GM13977 (cell line): ENCODE results near the gene POLR2H.

Experiments
- DNase-seq: peaks from one replicate; pipeline ENCODE4 v3.0.0; 2012; ENCODE audit warnings: low spot score
- in situ Hi-C: fragments of 300-500 bp; cut with MboI; formaldehyde crosslinking; loops from one replicate; pipeline ENCODE4 v1.12.0; 2022; ENCODE audit warnings: low sequenced_read_pairs, low pct_unique_long_range_greater_than_20kb, mixed read lengths, inconsistent platforms; ENCODE audit not compliant: unreplicated experiment
- TF ChIP-seq, protein P1 (sequence below): IDR thresholded peaks from 2 replicates; pipeline ENCODE4 v1.5.1; 2012; ENCODE audit warnings: mild to moderate bottlenecking, control low read depth; ENCODE audit not compliant: insufficient read depth; ENCODE audit errors: extremely low read depth, missing control alignments

Gene POLR2H

DNA sequence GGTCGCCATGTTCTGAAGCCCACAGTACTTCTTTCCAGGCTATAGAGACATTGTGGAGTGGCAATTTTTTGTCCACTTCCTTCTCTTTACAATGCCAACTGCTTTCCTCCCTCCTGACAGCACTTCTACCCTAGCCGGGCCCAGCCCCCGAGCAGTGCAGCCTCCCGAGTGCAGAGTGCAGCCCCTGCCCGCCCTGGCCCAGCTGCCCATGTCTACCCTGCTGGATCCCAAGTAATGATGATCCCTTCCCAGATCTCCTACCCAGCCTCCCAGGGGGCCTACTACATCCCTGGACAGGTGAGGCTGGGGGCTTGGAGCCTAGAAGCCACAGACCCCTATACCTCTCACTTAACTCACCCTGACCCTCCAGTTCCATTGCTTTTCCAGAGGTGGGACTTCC is 44.3 kb upstream of the POLR2H start:
- in situ Hi-C loops = no loop called here

DNA sequence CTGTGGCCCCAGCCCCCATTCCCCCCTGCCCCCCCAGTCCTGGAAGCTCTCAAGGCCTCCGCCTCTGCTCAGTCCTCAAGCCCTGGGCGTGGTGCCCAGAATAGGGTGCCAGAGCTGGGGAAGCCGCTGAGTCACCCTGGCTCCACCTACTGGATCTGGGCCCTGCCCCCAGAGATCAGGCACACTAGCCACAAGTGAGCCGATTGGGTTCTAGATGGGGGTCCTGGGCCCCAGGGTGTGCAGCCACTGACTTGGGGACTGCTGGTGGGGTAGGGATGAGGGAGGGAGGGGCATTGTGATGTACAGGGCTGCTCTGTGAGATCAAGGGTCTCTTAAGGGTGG is 41.4 kb upstream of the POLR2H start:
- in situ Hi-C loops = no loop called here
- TF ChIP-seq, protein P1, sequence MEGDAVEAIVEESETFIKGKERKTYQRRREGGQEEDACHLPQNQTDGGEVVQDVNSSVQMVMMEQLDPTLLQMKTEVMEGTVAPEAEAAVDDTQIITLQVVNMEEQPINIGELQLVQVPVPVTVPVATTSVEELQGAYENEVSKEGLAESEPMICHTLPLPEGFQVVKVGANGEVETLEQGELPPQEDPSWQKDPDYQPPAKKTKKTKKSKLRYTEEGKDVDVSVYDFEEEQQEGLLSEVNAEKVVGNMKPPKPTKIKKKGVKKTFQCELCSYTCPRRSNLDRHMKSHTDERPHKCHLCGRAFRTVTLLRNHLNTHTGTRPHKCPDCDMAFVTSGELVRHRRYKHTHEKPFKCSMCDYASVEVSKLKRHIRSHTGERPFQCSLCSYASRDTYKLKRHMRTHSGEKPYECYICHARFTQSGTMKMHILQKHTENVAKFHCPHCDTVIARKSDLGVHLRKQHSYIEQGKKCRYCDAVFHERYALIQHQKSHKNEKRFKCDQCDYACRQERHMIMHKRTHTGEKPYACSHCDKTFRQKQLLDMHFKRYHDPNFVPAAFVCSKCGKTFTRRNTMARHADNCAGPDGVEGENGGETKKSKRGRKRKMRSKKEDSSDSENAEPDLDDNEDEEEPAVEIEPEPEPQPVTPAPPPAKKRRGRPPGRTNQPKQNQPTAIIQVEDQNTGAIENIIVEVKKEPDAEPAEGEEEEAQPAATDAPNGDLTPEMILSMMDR = no peak
- DNase-seq = peak; percentile 28

More for the DNA sequence above, 44.3 kb upstream of the POLR2H start:
- no peak for DNase-seq
- TF ChIP-seq, protein P1 = no peak

DNA sequence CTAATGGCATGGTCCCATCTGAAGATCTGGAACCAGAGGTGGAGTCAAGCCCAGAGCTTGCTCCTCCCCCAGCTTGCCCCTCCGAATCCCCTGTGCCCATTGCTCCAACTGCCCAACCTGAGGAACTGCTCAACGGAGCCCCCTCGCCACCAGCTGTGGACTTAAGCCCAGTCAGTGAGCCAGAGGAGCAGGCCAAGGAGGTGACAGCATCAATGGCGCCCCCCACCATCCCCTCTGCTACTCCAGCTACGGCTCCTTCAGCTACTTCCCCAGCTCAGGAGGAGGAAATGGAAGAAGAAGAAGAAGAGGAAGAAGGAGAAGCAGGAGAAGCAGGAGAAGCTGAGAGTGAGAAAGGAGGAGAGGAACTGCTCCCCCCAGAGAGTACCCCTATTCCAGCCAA is 39.8 kb upstream of the POLR2H start:
- no peak for DNase-seq
- in situ Hi-C loops = no loop called here
- TF ChIP-seq, protein P1 = no peak

DNA sequence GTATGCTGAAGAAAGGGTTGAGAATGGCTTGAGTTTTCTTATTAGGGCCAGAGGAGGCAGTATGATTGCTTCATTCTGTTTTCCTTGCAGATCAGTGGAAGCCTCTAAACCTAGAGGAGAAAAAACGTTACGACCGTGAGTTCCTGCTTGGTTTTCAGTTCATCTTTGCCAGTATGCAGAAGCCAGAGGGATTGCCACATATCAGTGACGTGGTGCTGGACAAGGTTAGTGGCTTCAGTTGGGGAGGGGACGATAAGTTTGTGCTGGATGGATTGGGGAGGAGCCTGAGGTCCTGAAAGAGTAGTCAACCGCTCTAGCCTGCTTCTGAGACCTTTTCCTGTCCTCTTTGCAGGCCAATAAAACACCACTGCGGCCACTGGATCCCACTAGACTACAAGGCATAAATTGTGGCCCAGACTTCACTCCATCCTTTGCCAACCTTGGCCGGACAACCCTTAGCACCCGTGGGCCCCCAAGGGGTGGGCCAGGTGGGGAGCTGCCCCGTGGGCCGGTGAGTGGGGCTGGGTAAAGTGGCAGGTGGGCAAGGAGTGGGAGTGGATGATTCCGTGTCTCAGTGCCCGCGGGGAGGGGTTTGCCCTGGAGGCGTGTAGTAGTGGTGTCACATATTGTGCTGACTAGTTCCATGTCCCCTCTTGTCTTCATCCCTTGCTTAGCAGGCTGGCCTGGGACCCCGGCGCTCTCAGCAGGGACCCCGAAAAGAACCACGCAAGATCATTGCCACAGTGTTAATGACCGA is 38.6 kb upstream of the POLR2H start:
- in situ Hi-C loops = no loop called here
- peak; percentile 13 for DNase-seq
- TF ChIP-seq, protein P1 = no peak

DNA sequence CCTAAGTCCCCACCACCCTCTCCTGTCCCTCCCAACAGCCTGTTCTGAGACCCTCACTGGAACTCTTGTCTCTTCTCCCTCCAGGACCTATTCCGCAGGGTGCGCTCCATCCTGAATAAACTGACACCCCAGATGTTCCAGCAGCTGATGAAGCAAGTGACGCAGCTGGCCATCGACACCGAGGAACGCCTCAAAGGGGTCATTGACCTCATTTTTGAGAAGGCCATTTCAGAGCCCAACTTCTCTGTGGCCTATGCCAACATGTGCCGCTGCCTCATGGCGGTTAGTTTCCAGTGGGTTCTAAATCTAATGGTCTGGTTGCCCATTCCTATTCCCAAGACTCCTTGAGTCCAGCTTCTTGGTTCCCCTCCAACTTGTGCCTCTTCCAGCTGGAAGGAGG is 37.8 kb upstream of the POLR2H start:
- DNase-seq = peak; percentile 11
- TF ChIP-seq, protein P1 = no peak
- in situ Hi-C loops = no loop called here

DNA sequence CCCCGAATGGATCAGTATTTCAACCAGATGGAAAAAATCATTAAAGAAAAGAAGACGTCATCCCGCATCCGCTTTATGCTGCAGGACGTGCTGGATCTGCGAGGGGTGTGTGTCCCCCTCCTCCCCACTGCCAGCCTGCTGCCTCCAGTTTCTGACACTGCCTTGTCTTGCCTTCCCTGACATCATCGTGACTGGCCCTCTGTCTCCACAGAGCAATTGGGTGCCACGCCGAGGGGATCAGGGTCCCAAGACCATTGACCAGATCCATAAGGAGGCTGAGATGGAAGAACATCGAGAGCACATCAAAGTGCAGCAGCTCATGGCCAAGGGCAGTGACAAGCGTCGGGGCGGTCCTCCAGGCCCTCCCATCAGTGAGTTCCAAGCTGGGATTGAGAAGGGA is 36.2 kb upstream of the POLR2H start:
- in situ Hi-C loops = no loop called here
- no peak for DNase-seq
- TF ChIP-seq, protein P1 = no peak
